ENCODE data around the gene PCSK5. TPM values are rescaled to one million over a fixed set of nuclear protein-coding genes. Genes with fewer than 3 reads are reported as not detected.

PCSK5 gene
- total RNA-seq, 1 experiment from 2014 or later, result 7.5 TPM

GRCh38 chr9:76218117-76218885 is 327.8 kb downstream of the PCSK5 start:
- Histone ChIP-seq H3K23ac (ENCODE audit: insufficient read length, low read depth, low read length) (no peak overlapping the region), H2AFZ (ENCODE audit: low read length) (no peak overlapping the region), H3K27me3 (ENCODE audit: insufficient read depth, low read length) (no peaks in the 10 kb centered on the region), H2BK120ac (ENCODE audit: low read depth, low read length, poor library complexity, severe bottlenecking) (no peak overlapping the region), H4K20me1 (ENCODE audit: control insufficient read depth, insufficient read depth, insufficient read length) (no peaks in the 10 kb centered on the region), H2AK5ac (ENCODE audit: insufficient read length, low read length) (no peak overlapping the region), H3K4ac (ENCODE audit: low read depth, low read length) (no peak overlapping the region), H3K4me1 (ENCODE audit: insufficient read depth, low read length) (no peaks in the 10 kb centered on the region; the same call in 1 of the 2 replicates), H3K9ac (ENCODE audit: extremely low read depth, insufficient read length, low read length) (no peak overlapping the region), H2BK5ac (ENCODE audit: insufficient read length, low read length) (no peak overlapping the region), H3K23me2 (ENCODE audit: insufficient read length, low read depth, low read length, poor library complexity, severe bottlenecking) (no peaks in the 10 kb centered on the region), H2BK15ac (ENCODE audit: low read depth, low read length) (no peak overlapping the region), H3T11ph (ENCODE audit: low read length) (no peak overlapping the region), H3K4me2 (ENCODE audit: insufficient read depth, insufficient read length, low read length) (no peak overlapping the region), H2BK12ac (ENCODE audit: insufficient read length, low read depth, low read length) (no peak overlapping the region), H3K27ac (ENCODE audit: insufficient read length, low read depth, low read length) (no peak overlapping the region), H3K79me1 (ENCODE audit: insufficient read depth, low read depth, low read length, poor library complexity, severe bottlenecking) (no peaks in the 10 kb centered on the region), H2BK20ac (ENCODE audit: low read depth, low read length, poor library complexity, severe bottlenecking) (no peak overlapping the region), H3K56ac (ENCODE audit: insufficient read length, low read depth, low read length) (no peak overlapping the region), H4K8ac (replicated peaks; ENCODE audit: insufficient read length, low read depth, low read length) (no peak overlapping the region), H3K79me2 (ENCODE audit: insufficient read depth, low read length) (no peaks in the 10 kb centered on the region), H3K14ac (ENCODE audit: insufficient read depth, low read length) (no peak overlapping the region), H3K18ac (ENCODE audit: insufficient read length, low read depth, low read length) (no peak overlapping the region), H4K91ac (ENCODE audit: insufficient read length, low read depth, low read length) (no peak overlapping the region), H4K5ac (ENCODE audit: insufficient read length, low read depth, low read length) (no peak overlapping the region), H3K9me3 (ENCODE audit: control insufficient read depth, low read depth, low read length) (no peaks in the 10 kb centered on the region)
- Mint-ChIP-seq H3K9me3 (no peaks in the 10 kb centered on the region), H3K36me3 (ENCODE audit: insufficient read depth in 1 of 3, low read depth in 3 of 3) (no peaks in the 10 kb centered on the region), H3K4me1 (peaks cover 10 to 11% of the 10 kb centered on the region in 2 experiments), H3K27me3 (ENCODE audit: low read depth) (no peaks in the 10 kb centered on the region), H3K27ac (no peak overlapping the region), H3K4me3 (no peak overlapping the region)
- DNase-seq, result no peak
- WGBS (ENCODE audit: extremely low coverage, insufficient read length, low lambda C conversion rate), result no CpG with 5 or more reads among the region's 9 CpGs
- no peak for TF ChIP-seq CTCF (conservative IDR thresholded peaks at IDR 0.05)

Data from H9 (cell line).